Right cardiac atrium (tissue), 5 donors: Measurements from ENCODE around the gene ZMYND11. TPM values are rescaled to one million over a fixed set of nuclear protein-coding genes. Genes with fewer than 3 reads are reported as not detected.
"Not testable (repeated sequence)": the region's sequence is repeated elsewhere in the genome, so short reads cannot be mapped to it uniquely, and the experiment has no call there.

ENCODE experiments used
- ATAC-seq, 2 donors: fragments of 200-7000 bp; cut with Tn5 transposase; one replicate each; pipeline versions ENCODE4 v1.8.0 to v1.9.1; 2020; ENCODE audit warnings: moderate library complexity in 2 of 2, mild to moderate bottlenecking in 1 of 2
- DNase-seq, 3 donors: peaks; one replicate each; pipeline ENCODE4 v3.0.0-alpha.2; 2020
- H3K27ac ChIP-seq: one replicate; pipeline ENCODE4 v1.5.1; 2013; ENCODE audit warnings: mild to moderate bottlenecking, low read length, control low read depth, moderate library complexity
- H3K27me3 ChIP-seq: one replicate; pipeline ENCODE4 v1.6.1; 2013; ENCODE audit not compliant: control insufficient read depth, insufficient read depth
- H3K4me1 ChIP-seq: one replicate; pipeline ENCODE4 v1.6.1; 2013; ENCODE audit warnings: low read length; ENCODE audit not compliant: control insufficient read depth, insufficient read depth
- H3K4me3 ChIP-seq: one replicate; pipeline ENCODE4 v1.5.1; 2013; ENCODE audit warnings: low read length, control low read depth
- H3K9me3 ChIP-seq: one replicate; pipeline ENCODE4 v1.6.1; 2013; ENCODE audit warnings: low read length; ENCODE audit not compliant: control insufficient read depth
- WGBS: extraction: QIAGEN DNeasy Blood & Tissue Kit; methylation state at CpG from one replicate; pipeline ENCODE4 v1.1.7; 2013; 5-methylcytosine and 5-hydroxymethylcytosine counted together
- intact Hi-C, 4 donors: fragments of 100-400 bp; cut with DNase I; formaldehyde crosslinking; loops; one replicate each; pipeline versions ENCODE4 v1.11.0 to v1.14.0; 2022 to 2023
- polyA plus RNA-seq: library from polyadenylated mRNA; stranded (reverse); fragments of 200-250 nt; gene quantifications from one replicate; pipeline ENCODE4 v1.2.3, GENCODE V29; 2013
- total RNA-seq, 4 donors: library from RNA; stranded (reverse); fragmentation: NEBNext Ultra II Directional; extraction: Animal tissue kit (Norgen Biotek cat#: 25700); gene quantifications; one replicate each; pipeline ENCODE4 v1.2.1, GENCODE V29; 2021
- donor health status: healthy with polysubstance abuse.
- donor health status: DM: no; HTN: yes; CAD: no.
- donor health status: DM: no; HTN: no; CAD: no.
- donor health status: DM: no; HTN: yes; CAD: no; lungs with severe emphysema.
- donor health status: DM: yes; HTN: yes; CAD: no.

The ZMYND11 gene
- total and polyA plus RNA-seq, 5 donors = 42.2 to 89.4 (median 83.4) TPM

- Histone ChIP-seq H3K27me3 (no peaks in the 10 kb centered on the region), H3K27ac (no peak overlapping the region), H3K9me3 (no peaks in the 10 kb centered on the region), H3K4me1 (peaks cover 4% of the 10 kb centered on the region), H3K4me3 (no peak overlapping the region)
- 90% methylated on average over 7 of the region's 7 CpGs for WGBS
- DNase-seq = no peak
- intact Hi-C loops = no loop called here
- no peak for ATAC-seq
Observed at GRCh38 chr10:244227-244626, 109.0 kb downstream of the ZMYND11 start.

- DNase-seq (no peak), ATAC-seq (no peak)
- H3K27ac ChIP-seq = no peak overlapping the region
- H3K27me3 ChIP-seq = no peaks in the 10 kb centered on the region
- H3K4me3 ChIP-seq = no peak overlapping the region
- intact Hi-C loops = no loop called here
- peaks cover 2% of the 10 kb centered on the region for H3K4me1 ChIP-seq
- 93% methylated on average over 9 of the region's 9 CpGs for whole genome bisulfite sequencing
- no peaks in the 10 kb centered on the region for H3K9me3 ChIP-seq
Observed at GRCh38 chr10:246431-246830, 111.2 kb downstream of the ZMYND11 start.

- intact Hi-C loops = no loop called here
- DNase-seq = no peak
- 87% methylated on average over 4 of the region's 4 CpGs for WGBS
- no peaks in the 10 kb centered on the region for H3K4me1 ChIP-seq
- no peak for ATAC-seq
- no peak overlapping the region for H3K27ac ChIP-seq
- no peaks in the 10 kb centered on the region for H3K27me3 ChIP-seq
- H3K4me3 ChIP-seq = no peak overlapping the region
- H3K9me3 ChIP-seq = no peaks in the 10 kb centered on the region
Observed at GRCh38 chr10:247480-247879, 112.2 kb downstream of the ZMYND11 start.

GRCh38 chr10:248307-248706, 113.1 kb downstream of the ZMYND11 start:
- WGBS = 90% methylated on average over 15 of the region's 15 CpGs
- intact Hi-C loops = no loop called here
- Histone ChIP-seq H3K4me3 (no peak overlapping the region), H3K27ac (no peak overlapping the region), H3K4me1 (no peaks in the 10 kb centered on the region), H3K9me3 (no peaks in the 10 kb centered on the region), H3K27me3 (no peaks in the 10 kb centered on the region)
- ATAC-seq (no peak), DNase-seq (no peak)

- 92% methylated on average over 13 of the region's 13 CpGs for WGBS
- no peak for DNase-seq
- Histone ChIP-seq H3K27me3 (no peaks in the 10 kb centered on the region), H3K4me3 (no peak overlapping the region), H3K27ac (no peak overlapping the region), H3K9me3 (no peaks in the 10 kb centered on the region), H3K4me1 (no peaks in the 10 kb centered on the region)
- ATAC-seq = no peak
- intact Hi-C loops = no loop called here
Observed at GRCh38 chr10:251982-252582, 116.8 kb downstream of the ZMYND11 start.

- ATAC-seq = no peak
- intact Hi-C loops = no loop called here
Observed at GRCh38 chr10:260819-261429, 125.7 kb downstream of the ZMYND11 start.

GRCh38 chr10:264160-265073, 129.2 kb downstream of the ZMYND11 start:
- DNase-seq, H3K27ac ChIP-seq, H3K4me3 ChIP-seq, H3K9me3 ChIP-seq, H3K4me1 ChIP-seq, ATAC-seq, intact Hi-C loops, H3K27me3 ChIP-seq: not testable (repeated sequence)
- 88% methylated on average over 11 of the region's 11 CpGs for WGBS

More at GRCh38 chr10:260819-261429, 125.7 kb downstream of the ZMYND11 start:
- Histone ChIP-seq H3K9me3 (no peaks in the 10 kb centered on the region), H3K4me3 (no peak overlapping the region), H3K27me3 (no peaks in the 10 kb centered on the region), H3K27ac (no peak overlapping the region), H3K4me1 (no peaks in the 10 kb centered on the region)
- 79% methylated on average over 15 of the region's 15 CpGs for WGBS
- DNase-seq = no peak

- DNase-seq, H3K27me3 ChIP-seq, H3K27ac ChIP-seq, H3K4me3 ChIP-seq, H3K4me1 ChIP-seq, intact Hi-C loops, H3K9me3 ChIP-seq, ATAC-seq: not testable (repeated sequence)
- 95% methylated on average over 6 of the region's 6 CpGs for WGBS
Observed at GRCh38 chr10:265074-265440, 129.8 kb downstream of the ZMYND11 start.

GRCh38 chr10:265816-266588, 130.7 kb downstream of the ZMYND11 start:
- 92% methylated on average over 4 of the region's 5 CpGs for WGBS
- ATAC-seq, H3K27me3 ChIP-seq, H3K9me3 ChIP-seq, DNase-seq, H3K4me1 ChIP-seq, intact Hi-C loops, H3K4me3 ChIP-seq, H3K27ac ChIP-seq: not testable (repeated sequence)

- intact Hi-C loops = no loop called here
Observed at GRCh38 chr10:266974-267425, 131.7 kb downstream of the ZMYND11 start.

More at GRCh38 chr10:266974-267425, 131.7 kb downstream of the ZMYND11 start:
- DNase-seq = no peak
- ATAC-seq = no peak
- Histone ChIP-seq H3K9me3 (no peaks in the 10 kb centered on the region), H3K4me1 (no peaks in the 10 kb centered on the region), H3K27ac (no peak overlapping the region), H3K4me3 (no peak overlapping the region), H3K27me3 (no peaks in the 10 kb centered on the region)
- WGBS = 56% methylated on average over 8 of the region's 8 CpGs
